Measurements from ENCODE around the gene AKAP13.

The AKAP13 gene

DNA sequence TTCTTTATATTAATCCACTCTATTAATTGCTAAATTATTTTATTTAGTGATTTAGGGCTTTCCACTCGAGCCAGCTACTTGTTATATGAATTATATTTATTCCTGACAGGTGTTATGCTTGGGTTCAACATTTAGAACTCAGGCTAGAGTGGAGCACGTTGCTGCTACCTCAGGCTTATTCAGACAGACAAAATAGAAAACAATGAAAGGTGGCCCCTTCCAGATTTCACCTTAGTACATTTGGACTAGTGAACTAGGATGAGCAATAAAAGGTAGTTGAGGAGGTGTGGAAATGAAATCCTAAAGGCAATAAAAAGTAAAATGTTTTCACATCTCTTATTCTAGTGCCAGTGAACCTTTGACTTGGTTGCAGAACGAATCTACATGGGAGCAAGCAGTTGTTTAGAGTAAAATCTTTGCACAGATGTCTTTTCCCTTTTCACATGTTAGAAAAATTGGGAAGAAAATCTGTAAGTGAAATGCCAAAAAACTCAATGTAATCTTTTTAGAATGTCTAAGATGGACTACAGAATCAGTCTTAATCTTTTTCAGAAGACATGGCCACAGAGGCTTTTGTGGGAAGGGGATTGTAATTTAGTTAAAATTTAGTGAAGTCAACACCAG, 63.8 kb downstream of the AKAP13 start:
- DNase-seq (ENCODE audit: low spot score): no peak

DNA sequence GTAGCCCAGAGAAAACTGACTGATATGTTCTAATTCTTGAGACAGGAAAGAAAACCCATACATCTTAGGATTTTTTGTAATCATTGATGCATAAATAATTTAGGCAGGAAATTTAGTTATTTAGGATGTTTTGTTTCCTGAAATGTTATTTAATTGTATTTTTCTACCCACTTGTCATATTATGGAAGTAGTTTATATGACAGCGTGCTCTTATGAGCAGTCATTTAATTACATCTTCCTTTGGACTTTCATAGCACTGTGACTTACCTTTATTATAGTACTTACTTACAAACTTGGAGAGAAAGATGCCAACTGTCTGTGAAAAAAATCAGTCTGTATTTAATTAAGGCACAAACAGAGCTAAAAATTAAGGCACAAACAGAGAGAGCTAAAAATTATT, 65.0 kb downstream of the AKAP13 start:
- DNase-seq (ENCODE audit: low spot score): no peak

DNA sequence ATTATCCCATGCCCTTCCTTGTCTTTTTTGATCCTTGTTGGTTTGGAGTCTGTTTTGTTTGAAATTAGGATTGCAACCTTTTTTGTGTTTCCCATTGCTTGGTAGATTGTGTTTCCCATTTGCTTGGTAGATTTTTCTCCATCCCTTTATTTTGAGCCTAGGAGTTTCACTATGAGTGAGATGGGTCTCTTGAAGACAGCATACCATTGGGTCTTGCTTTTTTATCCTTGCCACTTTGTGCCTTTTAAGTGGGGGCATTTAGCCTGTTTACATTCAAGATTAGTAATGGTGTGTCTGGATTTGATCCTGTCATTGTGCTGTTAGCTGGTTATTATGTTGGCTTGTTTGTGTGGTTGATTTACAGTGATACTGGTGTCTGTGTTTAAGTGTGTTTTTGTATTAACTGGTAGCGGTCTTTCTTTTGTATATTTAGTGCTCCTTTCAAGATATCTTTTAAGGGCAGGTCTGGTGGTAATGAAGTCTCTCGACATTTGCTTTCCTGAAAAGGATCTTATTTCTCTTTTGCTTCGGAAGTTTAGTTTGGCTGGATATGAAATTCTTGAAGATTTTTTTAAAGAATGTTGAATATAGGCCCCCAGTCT, 70.8 kb downstream of the AKAP13 start:
- no peak for DNase-seq (ENCODE audit: low spot score)

DNA sequence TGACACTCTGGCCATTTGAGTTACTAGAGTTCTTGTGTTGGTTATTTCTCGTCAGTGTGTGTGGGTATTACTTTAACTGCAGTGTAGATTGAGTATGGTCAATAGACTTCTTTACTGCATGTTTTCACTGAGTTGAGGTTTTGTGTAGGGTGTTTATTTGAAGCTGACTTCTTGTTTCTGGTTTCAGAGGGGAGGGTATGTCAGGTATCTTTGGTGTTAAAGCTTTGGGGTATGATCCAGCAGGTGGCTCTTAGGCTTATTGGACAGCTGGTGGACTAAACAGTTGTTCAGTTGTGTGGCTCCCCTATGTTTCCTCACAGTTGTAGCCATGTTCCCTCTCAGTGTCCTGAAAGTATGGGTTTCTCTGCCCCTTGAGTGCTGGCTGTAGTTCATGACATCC, 72.0 kb downstream of the AKAP13 start:
- DNase-seq (ENCODE audit: low spot score): no peak

GRCh38 chr15:85453144-85453872, 72.9 kb downstream of the AKAP13 start:
- DNase-seq (ENCODE audit: low spot score): no peak

DNA sequence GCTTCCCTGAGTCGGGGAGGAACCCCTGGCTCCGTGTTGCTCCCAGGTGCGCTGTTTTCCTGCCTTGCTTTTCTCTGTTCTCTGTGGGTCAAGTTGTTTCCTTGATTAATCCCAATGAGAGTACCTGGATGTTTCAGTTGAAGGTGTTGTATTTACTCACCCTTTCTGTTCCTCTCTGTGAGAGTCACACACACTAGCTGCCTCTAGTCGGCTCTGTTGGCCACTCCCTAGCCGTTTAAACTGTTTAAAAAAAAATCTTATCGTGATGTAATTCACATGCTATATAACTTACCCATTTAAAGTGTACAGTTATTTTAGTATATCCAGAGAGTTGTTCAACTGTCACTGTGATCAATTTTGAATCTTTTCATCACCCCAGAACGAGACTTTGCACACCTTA, 74.0 kb downstream of the AKAP13 start:
- DNase-seq (ENCODE audit: low spot score): no peak

GRCh38 chr15:85455891-85456290, 75.5 kb downstream of the AKAP13 start:
- DNase-seq (ENCODE audit: low spot score): no peak

DNA sequence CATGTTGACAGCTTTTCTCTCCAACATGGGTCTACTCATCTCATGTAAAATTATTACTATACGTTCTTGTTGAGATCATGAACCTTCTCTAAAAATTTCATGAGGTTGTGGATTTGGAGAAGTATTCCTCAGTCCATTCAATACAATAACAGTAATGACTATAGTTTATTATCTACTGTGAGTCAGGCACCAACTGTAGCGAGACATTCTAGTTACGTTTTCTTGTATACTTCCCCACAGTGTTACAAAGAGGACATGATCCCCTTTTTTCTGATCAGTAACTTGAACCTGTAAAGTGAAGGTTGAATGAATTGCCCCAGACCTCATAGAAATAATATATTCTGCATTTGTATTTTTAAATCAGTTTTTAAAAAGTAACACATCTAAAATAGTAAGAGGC, 76.4 kb downstream of the AKAP13 start:
- no peak for DNase-seq (ENCODE audit: low spot score)

- no peak for DNase-seq (ENCODE audit: low spot score)
Observed at GRCh38 chr15:85457392-85457968, 77.1 kb downstream of the AKAP13 start.

DNA sequence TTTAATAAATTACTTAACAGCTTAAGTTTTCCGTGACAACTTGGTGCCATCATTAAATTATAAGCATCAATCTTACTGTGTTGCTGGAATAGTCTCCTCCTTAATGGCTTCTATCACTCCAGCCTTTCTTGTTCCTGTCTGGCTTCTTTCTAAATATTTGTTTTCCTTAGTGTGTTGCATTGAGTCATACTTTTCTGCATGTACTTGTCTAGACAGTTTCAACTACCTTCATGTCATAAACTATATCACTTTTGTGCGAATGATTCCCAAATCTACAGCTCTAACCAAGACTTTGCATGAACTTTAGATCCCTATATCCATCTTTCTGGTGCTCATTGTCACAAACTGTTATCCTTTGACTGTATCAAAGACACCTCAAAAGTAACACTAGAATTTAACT, 78.4 kb downstream of the AKAP13 start:
- no peak for DNase-seq (ENCODE audit: low spot score)

DNA sequence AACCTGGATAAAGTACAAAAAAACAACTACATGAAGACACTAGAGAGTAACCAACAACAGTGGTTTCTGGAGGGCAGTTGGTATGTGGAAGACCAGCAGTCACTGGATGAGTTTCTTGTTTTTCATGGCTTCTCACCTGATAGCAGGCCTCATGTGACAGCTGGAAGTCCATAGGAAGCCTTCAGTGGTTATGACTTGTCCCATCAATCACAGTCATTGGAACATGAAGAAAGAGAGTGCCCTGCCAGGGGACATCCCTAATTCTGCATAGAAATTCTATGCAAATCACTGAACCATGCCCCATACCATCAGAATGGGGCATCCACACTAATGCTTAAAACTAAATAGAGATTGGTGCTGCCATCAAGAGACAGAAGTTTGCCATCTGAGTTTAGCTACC, 81.6 kb downstream of the AKAP13 start:
- no peak for DNase-seq (ENCODE audit: low spot score)

DNA sequence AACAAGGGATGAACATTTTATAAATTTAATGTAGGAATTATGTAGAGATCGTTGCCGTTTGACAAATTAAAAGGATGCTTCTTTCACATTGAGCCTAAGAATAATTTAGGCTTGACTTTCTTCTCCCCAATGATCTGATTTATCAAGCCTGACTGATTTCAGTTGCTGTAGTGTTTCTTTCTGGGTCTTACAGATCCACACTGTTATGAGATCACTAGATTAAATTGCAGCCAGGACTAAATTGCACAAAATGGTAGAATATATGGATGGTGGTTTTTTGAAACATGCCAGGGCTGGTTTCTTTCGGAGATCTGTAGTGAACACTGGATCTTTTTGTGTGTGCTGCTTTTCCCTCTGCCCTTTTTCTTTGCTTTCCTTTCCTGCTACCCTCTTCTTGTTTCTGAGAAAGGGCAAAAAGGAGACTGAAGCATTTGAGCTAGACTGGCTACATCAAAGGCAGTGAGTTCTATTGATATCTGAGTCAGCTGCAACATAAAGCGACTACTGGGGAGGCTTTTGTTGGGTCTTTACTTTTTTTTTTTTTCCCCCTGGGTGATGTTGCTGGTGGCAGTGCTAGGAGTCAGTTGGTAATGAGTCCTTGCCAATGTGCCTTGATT, 83.0 kb downstream of the AKAP13 start:
- DNase-seq (ENCODE audit: low spot score): no peak

- no peak for DNase-seq (ENCODE audit: low spot score)
Observed at GRCh38 chr15:85463976-85464375, 83.6 kb downstream of the AKAP13 start.

DNA sequence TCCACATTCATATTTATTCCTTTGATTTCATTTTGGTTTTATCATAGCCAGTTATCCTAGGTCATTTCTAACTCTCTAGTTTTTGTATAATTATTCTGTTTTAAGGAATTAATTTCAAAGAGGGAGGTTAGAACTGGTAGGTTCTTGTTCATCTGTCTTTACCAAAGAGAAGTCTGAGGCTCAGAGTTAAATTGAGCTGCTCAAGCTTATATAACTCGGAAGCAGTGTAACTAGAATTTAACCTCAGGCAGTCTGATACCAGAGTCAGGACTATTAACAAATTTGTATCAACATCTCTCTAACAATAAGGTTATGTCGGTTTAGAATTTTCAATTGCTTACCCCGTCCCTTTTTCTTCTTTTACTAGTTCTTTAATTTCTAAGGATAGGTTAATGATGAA, 84.1 kb downstream of the AKAP13 start:
- no peak for DNase-seq (ENCODE audit: low spot score)

GRCh38 chr15:85470563-85471271, 90.3 kb downstream of the AKAP13 start:
- no peak for DNase-seq (ENCODE audit: low spot score)

- no peak for DNase-seq (ENCODE audit: low spot score)
Observed at GRCh38 chr15:85472349-85472748, 91.9 kb downstream of the AKAP13 start.

- DNase-seq (ENCODE audit: low spot score): no peak
Observed at GRCh38 chr15:85473455-85473854, 93.1 kb downstream of the AKAP13 start.

DNA sequence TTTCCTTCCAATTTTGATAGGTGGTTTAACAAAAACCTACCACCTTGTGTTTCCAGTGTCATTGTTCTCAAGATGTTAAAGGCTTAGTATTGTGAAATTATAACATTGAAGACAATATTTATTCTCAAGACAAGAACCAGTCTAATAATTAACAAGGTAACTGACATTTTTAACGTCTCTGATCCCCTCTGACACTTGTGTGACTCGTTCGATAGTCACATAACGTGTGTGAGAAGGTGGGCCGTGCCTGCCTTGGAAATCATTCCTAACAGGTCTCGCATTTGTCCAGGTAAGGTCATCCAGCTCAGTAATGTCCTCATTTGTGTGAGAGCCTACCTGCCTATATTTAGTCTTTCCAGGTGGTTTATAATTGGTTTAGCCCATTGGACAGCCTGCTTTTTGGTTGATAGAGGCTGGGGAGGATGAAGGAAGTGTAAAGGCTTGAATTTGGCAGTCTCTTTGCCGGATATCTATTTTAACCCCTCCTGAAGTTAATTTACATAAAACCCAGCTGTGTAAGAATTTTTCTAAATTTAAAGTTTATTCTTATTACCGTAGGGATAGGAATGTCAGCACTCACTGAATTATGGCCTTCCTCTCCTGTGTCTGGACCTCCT, 94.4 kb downstream of the AKAP13 start:
- no peak for DNase-seq (ENCODE audit: low spot score)

- DNase-seq (ENCODE audit: low spot score): no peak
Observed at GRCh38 chr15:85475317-85475701, 94.9 kb downstream of the AKAP13 start.

- no peak for DNase-seq (ENCODE audit: low spot score)
Observed at GRCh38 chr15:85475711-85476110, 95.3 kb downstream of the AKAP13 start.

DNA sequence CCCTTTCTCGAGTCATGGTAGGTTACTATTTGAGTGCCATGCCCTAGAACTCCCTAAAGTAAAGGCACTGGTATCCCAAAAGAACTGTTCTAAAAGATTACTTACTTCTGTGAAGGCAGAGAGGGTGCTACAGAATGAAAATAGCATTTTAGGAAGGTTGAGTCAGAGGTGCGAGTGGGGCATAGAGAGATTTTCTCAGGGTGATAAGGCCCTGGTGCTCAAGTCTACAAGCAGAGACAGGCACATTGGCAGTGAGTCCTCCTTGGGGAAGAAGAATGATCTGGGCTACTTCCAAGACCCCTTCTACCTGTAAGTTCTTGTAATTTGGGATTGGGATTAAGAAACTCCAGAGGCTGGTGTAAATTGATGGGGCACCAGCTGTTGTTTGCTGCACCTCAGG, 96.7 kb downstream of the AKAP13 start:
- DNase-seq (ENCODE audit: low spot score): no peak

DNA sequence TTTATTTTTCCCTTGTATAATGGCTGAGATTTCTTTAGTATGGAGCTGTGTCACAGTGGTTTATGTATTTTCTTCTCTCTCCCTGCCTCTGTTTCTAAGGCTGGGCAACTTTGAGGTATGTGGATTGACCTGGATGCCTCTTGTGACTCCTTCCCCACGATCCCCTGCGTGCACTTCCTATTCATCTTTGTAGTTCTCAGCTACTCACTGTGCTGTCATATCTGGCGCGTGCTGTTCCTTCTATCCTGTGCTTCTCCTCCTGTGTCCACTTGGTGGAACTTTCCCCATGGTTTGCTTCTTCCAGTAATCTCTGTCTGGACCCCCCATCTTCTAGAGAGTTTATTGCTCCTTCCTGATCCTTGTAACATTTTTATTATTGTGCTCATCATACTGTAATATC, 97.3 kb downstream of the AKAP13 start:
- no peak for DNase-seq (ENCODE audit: low spot score)

Measured in putamen (tissue), 1 donor.